Heart left ventricle (tissue), 16 donors: ENCODE data around the gene SMIM14. TPM values are rescaled to one million over a fixed set of nuclear protein-coding genes. Genes with fewer than 3 reads are reported as not detected.

Experiments
- ATAC-seq, 4 donors: fragments of 200-7000 bp; cut with Tn5 transposase; one replicate each; pipeline ENCODE4 v1.9.1; 2020 to 2022; ENCODE audit warnings: moderate library complexity in 4 of 4, mild to moderate bottlenecking in 3 of 4, moderate number of reproducible peaks in 1 of 4
- DNase-seq, 5 donors: peaks; one replicate each; pipeline ENCODE4 v3.0.0-alpha.2; 2020
- H3K27ac ChIP-seq, 12 donors: fragments of 200-600 bp; sonication (generic) in 4 of 12; one replicate each; pipeline versions ENCODE4 v1.5.0 to v1.8.0; 2016 to 2022; ENCODE audit warnings: mild to moderate bottlenecking in 2 of 12
- H3K27me3 ChIP-seq, 9 donors: fragments of 200-600 bp; sonication (generic) in 2 of 9; one replicate each; pipeline versions ENCODE4 v1.5.1 to v1.8.0; 2016 to 2022; ENCODE audit warnings: mild to moderate bottlenecking in 3 of 9
- H3K36me3 ChIP-seq, 9 donors: fragments of 200-600 bp; sonication (generic) in 2 of 9; one replicate each; pipeline versions ENCODE4 v1.5.0 to v1.8.0; 2018 to 2022; ENCODE audit warnings: mild to moderate bottlenecking in 2 of 9
- H3K4me1 ChIP-seq, 12 donors: fragments of 200-600 bp; sonication (generic) in 4 of 12; one replicate each; pipeline versions ENCODE4 v1.5.0 to v1.8.0; 2016 to 2022; ENCODE audit warnings: mild to moderate bottlenecking in 3 of 12
- H3K4me3 ChIP-seq, 12 donors: fragments of 200-600 bp; sonication (generic) in 4 of 12; one replicate each; pipeline versions ENCODE4 v1.5.0 to v1.8.0; 2017 to 2022; ENCODE audit warnings: mild to moderate bottlenecking in 9 of 12, moderate library complexity in 4 of 12
- H3K9me3 ChIP-seq, 12 donors: fragments of 200-600 bp; sonication (generic) in 4 of 12; one replicate each; pipeline versions ENCODE4 v1.5.0 to v1.8.0; 2016 to 2022; ENCODE audit warnings: mild to moderate bottlenecking in 1 of 12
- POLR2A ChIP-seq, 2 donors: fragments of 450-650 bp; IDR thresholded peaks; one replicate each; pipeline ENCODE4 v1.6.1; 2017; ENCODE audit warnings: antibody characterized with exemption in 2 of 2, mild to moderate bottlenecking in 2 of 2, moderate library complexity in 2 of 2
- WGBS, 4 donors: extraction: QIAGEN DNeasy Blood & Tissue Kit in 2 of 4; methylation state at CpG; one replicate each; pipeline versions ENCODE4 v1.1.5 to v1.1.7; 2013 to 2018; 5-methylcytosine and 5-hydroxymethylcytosine counted together
- intact Hi-C, 10 donors: fragments of 100-400 bp; cut with DNase I; formaldehyde crosslinking; loops; one replicate each; pipeline versions ENCODE4 v1.11.1 to v1.14.2; 2022
- polyA plus RNA-seq, 2 donors: library from polyadenylated mRNA; stranded (reverse); fragments of 200-250 nt; gene quantifications; one replicate each; pipeline ENCODE4 v1.2.3, GENCODE V29; 2013
- total RNA-seq, 9 donors: library from RNA; depleted of rRNA in 2 of 9; stranded (reverse); fragments of >200 nt in 2 of 9; fragmentation: NEBNext Ultra II Directional in 3 of 9; extraction: Animal tissue kit (Norgen Biotek cat#: 25700) in 3 of 9; gene quantifications; one replicate each; pipeline versions ENCODE4 v1.1.0 to v1.2.4, GENCODE V29; 2016 to 2023
- TF ChIP-seq, protein P1 (sequence below), 12 donors: fragments of 200-600 bp; sonication (generic) in 4 of 12; IDR thresholded peaks; one replicate each; pipeline versions ENCODE4 v1.5.0 to v1.8.0; 2018 to 2022; ENCODE audit warnings: antibody characterized with exemption in 12 of 12, mild to moderate bottlenecking in 5 of 12
- donor health status: ischemic (EF 13 %, LVEDD 7.1; RV severe dilation, severe dysfunction).
- donor health status: healthy with polysubstance abuse.
- donor health status: DM: no; HTN: yes; CAD: no.
- donor health status: DM: no; HTN: no; CAD: no.
- donor health status: ischemic (EF 25% LVEDD 6.9; RV normal size, moderate dysfunction).
- donor health status: ischemic (EF 25% LVEDD 5.7; RV mildly dilated, moderate dysfunction).
- donor health status: healthy.
- donor health status: DM: yes; HTN: yes; CAD: no.
- donor health status: ischemic (EF 35%, LVEDD 5.7; RV mildly dilated, moderate dysfunction).
- donor health status: nonischemic (EF 11% LVEDD 7.7; RV severe dilation, severe dysfunction).
- donor health status: DM: yes; HTN: yes; CAD: no.
- donor health status: PGD.
- donor health status: ischemic (EF 29% LVEDD 5.4; RV normal size, mild dysfunction).
- donor health status: nonischemic (EF 23%, LVEDD 6.1; RV moderate dilation, normal function).

Gene SMIM14
- total and polyA plus RNA-seq, 11 donors, result 3.0 to 24.8 (median 11.8) TPM

- Histone ChIP-seq H3K9me3 (no peaks in the 10 kb centered on the region), H3K4me1 (no peaks in the 10 kb centered on the region), H3K36me3 (no peaks in the 10 kb centered on the region), H3K4me3 (no peak overlapping the region), H3K27me3 (no peaks in the 10 kb centered on the region), H3K27ac (no peak overlapping the region)
- TF ChIP-seq, protein P1, sequence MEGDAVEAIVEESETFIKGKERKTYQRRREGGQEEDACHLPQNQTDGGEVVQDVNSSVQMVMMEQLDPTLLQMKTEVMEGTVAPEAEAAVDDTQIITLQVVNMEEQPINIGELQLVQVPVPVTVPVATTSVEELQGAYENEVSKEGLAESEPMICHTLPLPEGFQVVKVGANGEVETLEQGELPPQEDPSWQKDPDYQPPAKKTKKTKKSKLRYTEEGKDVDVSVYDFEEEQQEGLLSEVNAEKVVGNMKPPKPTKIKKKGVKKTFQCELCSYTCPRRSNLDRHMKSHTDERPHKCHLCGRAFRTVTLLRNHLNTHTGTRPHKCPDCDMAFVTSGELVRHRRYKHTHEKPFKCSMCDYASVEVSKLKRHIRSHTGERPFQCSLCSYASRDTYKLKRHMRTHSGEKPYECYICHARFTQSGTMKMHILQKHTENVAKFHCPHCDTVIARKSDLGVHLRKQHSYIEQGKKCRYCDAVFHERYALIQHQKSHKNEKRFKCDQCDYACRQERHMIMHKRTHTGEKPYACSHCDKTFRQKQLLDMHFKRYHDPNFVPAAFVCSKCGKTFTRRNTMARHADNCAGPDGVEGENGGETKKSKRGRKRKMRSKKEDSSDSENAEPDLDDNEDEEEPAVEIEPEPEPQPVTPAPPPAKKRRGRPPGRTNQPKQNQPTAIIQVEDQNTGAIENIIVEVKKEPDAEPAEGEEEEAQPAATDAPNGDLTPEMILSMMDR (IDR thresholded peaks at IDR 0.05), result no peak
- TF ChIP-seq POLR2A (IDR thresholded peaks at IDR 0.05), result no peak
- no peak for DNase-seq
- ATAC-seq, result no peak
- intact Hi-C loops, result no loop called here
- 68 to 73% (median 70%) methylated on average over 3 of the region's 3 CpGs for WGBS, 4 donors
Measured at GRCh38 chr4:39664828-39665731, 26.4 kb upstream of the SMIM14 start.

- intact Hi-C loops, result no loop called here
- WGBS, 4 donors, result 87 to 93% (median 91%) methylated on average over 7 of the region's 7 CpGs
- no peak for DNase-seq
- ATAC-seq, result no peak
- Histone ChIP-seq H3K27me3 (no peaks in the 10 kb centered on the region), H3K9me3 (no peaks in the 10 kb centered on the region), H3K36me3 (no peaks in the 10 kb centered on the region), H3K4me3 (no peak overlapping the region), H3K27ac (no peak overlapping the region), H3K4me1 (no peaks in the 10 kb centered on the region)
- TF ChIP-seq, protein P1 (IDR thresholded peaks at IDR 0.05), result no peak
Measured at GRCh38 chr4:39662683-39663082, 24.0 kb upstream of the SMIM14 start.

GRCh38 chr4:39660757-39661156 lies 22.1 kb upstream of the SMIM14 start:
- TF ChIP-seq, protein P1 (IDR thresholded peaks at IDR 0.05), result no peak
- TF ChIP-seq POLR2A (IDR thresholded peaks at IDR 0.05), result no peak
- no peak overlapping the region for H3K4me3 ChIP-seq
- intact Hi-C loops, result no loop called here
- ATAC-seq (no peak), DNase-seq (no peak)
- no peaks in the 10 kb centered on the region for H3K9me3 ChIP-seq
- WGBS, 4 donors, result 86 to 95% (median 93%) methylated on average over 6 of the region's 6 CpGs
- no peaks in the 10 kb centered on the region for H3K4me1 ChIP-seq
- H3K27me3 ChIP-seq, result no peaks in the 10 kb centered on the region
- no peaks in the 10 kb centered on the region for H3K36me3 ChIP-seq
- H3K27ac ChIP-seq, result no peak overlapping the region

GRCh38 chr4:39660045-39660444 lies 21.4 kb upstream of the SMIM14 start:
- H3K27me3 ChIP-seq, result no peaks in the 10 kb centered on the region
- no peak for TF ChIP-seq POLR2A (IDR thresholded peaks at IDR 0.05)
- TF ChIP-seq, protein P1 (IDR thresholded peaks at IDR 0.05), result no peak

More at GRCh38 chr4:39660045-39660444, 21.4 kb upstream of the SMIM14 start:
- no peaks in the 10 kb centered on the region for H3K36me3 ChIP-seq
- no peak overlapping the region for H3K4me3 ChIP-seq
- 91 to 93% (median 92%) methylated on average over 6 of the region's 6 CpGs for WGBS, 4 donors
- H3K27ac ChIP-seq, result no peak overlapping the region
- no peaks in the 10 kb centered on the region for H3K4me1 ChIP-seq
- no peaks in the 10 kb centered on the region for H3K9me3 ChIP-seq
- ATAC-seq (no peak), DNase-seq (no peak)
- intact Hi-C loops, result no loop called here
